ENCODE results near the gene SHISA5.
"Not testable (repeated sequence)": the region's sequence is repeated elsewhere in the genome, so short reads cannot be mapped to it uniquely, and the experiment has no call there.

Gene SHISA5

GRCh38 chr3:48482822-48483221, 21.2 kb downstream of the SHISA5 start:
- intact Hi-C loops (cut with DNase I) = not testable (repeated sequence)
- peak in 1 of 10 donors; percentile 61 for DNase-seq

DNA sequence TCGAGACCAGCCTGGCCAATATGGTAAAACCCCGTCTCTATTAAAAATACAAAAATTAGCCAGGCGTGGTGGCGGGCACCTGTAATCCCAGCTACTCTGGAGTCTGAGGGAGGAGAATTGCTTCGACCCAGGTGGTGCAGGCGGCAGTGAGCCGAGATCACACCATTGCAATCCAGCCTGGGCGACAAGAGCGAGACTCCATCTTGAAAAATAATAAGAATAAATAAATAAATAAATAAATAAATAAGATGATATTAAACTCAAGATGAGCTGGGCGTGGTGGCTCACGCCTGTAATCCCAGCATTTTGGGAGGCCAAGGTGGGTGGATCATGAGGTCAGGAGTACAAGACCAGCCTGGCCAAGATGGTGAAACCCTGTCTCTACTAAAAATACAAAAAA, 23.1 kb downstream of the SHISA5 start:
- peak in 2 of 10 donors; percentile 24 to 59 for DNase-seq
- intact Hi-C loops (cut with DNase I) = not testable (repeated sequence)

- DNase-seq = peak in 2 of 10 donors; percentile 48 to 52
- intact Hi-C loops (cut with DNase I) = no loop called here
Measured at GRCh38 chr3:48478626-48479555, 25.1 kb downstream of the SHISA5 start.

- intact Hi-C loops (cut with DNase I) = no loop called here
- peak in 2 of 10 donors; percentile 35 to 70 for DNase-seq
Measured at GRCh38 chr3:48477959-48478520, 25.9 kb downstream of the SHISA5 start.

DNA sequence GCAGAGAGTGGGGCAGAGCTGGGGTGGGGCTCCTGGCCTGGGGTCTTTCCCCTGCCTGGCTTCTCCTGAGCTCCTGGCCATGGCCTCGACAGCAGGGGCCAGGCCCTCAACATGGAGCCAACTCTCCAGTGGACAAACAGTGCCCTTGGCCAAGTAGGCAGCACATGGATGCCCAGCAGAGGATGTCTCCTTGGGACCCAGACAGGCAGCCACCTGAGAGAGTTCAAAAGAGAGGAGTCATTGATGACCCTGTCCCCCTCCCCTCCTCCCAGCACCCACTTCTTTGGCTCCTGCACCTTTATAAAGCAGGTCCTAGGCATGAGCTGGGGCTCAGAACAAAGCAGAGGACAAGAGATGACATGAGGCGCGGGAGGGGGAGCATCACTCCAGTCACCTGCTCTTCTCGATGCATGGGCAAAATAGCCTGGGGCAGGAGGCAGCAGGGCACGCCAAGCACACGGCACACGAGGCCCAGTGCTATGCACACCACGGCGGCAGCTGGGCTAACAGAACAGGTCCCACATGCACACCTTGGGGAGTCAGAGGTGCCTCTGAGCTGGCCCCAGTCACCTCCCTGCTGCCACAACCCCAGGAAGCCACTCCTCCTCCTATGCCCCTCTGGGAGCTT, 27.4 kb downstream of the SHISA5 start:
- intact Hi-C loops (cut with DNase I) = no loop called here
- DNase-seq = peak in 1 of 10 donors; percentile 59

- intact Hi-C loops (cut with DNase I) = no loop called here
Measured at GRCh38 chr3:48475188-48475587, 28.8 kb downstream of the SHISA5 start.

GRCh38 chr3:48474619-48475018, 29.4 kb downstream of the SHISA5 start:
- no peak for DNase-seq
- intact Hi-C loops (cut with DNase I) = no loop called here

More at GRCh38 chr3:48475188-48475587, 28.8 kb downstream of the SHISA5 start:
- DNase-seq = peak in 1 of 10 donors; percentile 62

DNA sequence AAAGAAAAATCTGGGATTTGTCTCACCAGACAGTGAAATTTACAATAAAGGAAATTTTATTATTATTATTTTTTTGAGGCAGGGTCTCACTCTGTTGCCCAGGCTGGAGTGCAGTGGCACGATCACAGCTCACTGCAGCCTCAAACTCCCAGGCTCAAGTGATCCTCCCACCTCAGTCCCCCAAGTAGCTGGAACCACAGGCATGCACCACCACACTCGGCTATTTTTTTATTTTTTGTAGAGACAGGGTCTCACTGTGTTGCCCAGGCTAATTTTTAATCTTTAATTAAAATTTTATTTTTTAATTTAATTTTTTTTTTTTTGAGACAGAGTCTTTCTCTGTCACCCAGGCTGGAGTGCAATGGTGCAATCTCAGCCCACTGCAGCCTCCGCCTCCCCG, 29.9 kb downstream of the SHISA5 start:
- DNase-seq; intact Hi-C loops (cut with DNase I): not testable (repeated sequence)

GRCh38 chr3:48473617-48473952, 30.4 kb downstream of the SHISA5 start:
- no peak for DNase-seq
- intact Hi-C loops (cut with DNase I) = no loop called here

- intact Hi-C loops (cut with DNase I) = no loop called here
Measured at GRCh38 chr3:48472923-48473616, 30.9 kb downstream of the SHISA5 start.

DNA sequence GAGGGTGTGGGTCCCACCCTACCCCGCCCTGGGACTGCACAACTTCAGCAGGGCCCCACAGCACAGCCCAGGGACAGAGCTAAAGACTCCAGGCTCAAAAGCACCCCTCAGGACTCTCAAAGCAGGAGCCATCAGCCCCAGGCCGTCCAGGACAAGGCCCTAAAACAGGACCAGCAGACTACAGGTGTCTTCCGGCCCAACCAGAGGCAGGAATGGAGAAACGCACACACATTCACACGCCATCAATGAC, 31.4 kb downstream of the SHISA5 start:
- DNase-seq = peak in 1 of 10 donors; percentile 75
- intact Hi-C loops (cut with DNase I) = no loop called here

More at GRCh38 chr3:48472923-48473616, 30.9 kb downstream of the SHISA5 start:
- DNase-seq = peak; percentile 67 to 97 (median 80)

DNA sequence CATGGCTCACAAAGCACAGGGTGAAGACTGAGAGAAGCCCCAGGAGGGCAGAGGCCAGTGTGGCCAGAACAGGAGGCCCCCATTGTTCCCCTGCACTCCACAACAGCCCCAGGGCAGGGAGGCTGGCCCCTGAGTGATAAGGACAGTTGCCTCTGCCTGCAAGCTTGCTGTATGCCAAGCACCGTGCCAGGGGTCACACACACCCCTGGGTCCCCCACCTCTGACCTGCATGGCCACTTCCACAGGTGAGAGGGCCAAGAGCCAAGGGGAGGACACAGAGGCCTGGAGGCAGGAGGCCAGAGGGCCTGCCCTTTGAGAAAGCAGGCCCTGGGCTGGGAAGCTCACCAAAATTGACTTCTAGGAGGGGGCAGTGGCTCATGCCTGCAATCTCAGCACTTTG, 33.7 kb downstream of the SHISA5 start:
- DNase-seq = no peak
- intact Hi-C loops (cut with DNase I) = no loop called here

GRCh38 chr3:48469046-48469915, 34.7 kb downstream of the SHISA5 start:
- intact Hi-C loops (cut with DNase I) = loop anchor here (5.0 kb wide), 1 partner anchor 33 kb away; the partner anchor contains the start of gene SHISA5

GRCh38 chr3:48468329-48468731, 35.6 kb downstream of the SHISA5 start:
- intact Hi-C loops (cut with DNase I) = loop anchor here (5.0 kb wide), 1 partner anchor 34 kb away; the partner anchor contains the start of gene SHISA5
- no peak for DNase-seq

More at GRCh38 chr3:48469046-48469915, 34.7 kb downstream of the SHISA5 start:
- peak in 4 of 10 donors; percentile 15 to 87 (median 56) for DNase-seq

DNA sequence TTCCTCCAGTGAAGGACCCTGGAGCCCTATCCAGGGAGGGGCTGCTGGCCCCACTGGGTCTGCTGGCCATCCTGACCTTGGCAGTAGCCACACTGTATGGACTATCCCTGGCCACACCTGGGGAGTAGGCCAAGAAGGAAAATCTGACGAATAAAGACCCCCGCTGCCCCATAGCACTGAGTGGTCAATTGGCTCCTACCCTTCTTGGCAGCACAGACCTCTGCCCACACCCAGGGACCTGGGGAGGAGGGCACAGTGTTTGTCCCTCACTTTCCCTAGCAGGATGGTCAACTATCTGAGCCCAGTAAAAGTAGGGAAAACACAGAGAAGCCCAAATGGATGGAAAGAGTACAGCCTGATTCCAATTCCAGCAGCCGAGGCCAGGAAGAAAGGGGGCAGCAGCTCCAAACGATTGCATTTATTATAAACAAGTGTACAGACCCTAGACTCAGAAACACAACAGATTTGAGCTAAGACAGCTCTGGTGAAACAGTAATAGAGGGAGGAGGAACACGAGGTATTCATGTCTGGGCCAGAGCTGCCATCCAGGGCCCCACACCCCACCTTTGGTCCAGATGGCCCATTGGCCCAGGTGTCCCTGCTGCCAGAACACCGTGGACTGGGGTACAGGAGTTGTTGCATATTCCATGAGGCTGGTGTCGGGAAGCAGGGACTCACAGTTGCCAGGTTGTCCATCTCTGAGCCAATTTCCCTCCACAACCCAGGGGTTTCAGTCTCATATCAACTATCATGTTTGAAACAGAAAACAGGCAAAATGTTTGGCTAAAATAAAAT, 36.3 kb downstream of the SHISA5 start:
- DNase-seq = no peak
- intact Hi-C loops (cut with DNase I) = loop anchor here (5.0 kb wide), 1 partner anchor 35 kb away; the partner anchor contains the start of gene SHISA5

DNA sequence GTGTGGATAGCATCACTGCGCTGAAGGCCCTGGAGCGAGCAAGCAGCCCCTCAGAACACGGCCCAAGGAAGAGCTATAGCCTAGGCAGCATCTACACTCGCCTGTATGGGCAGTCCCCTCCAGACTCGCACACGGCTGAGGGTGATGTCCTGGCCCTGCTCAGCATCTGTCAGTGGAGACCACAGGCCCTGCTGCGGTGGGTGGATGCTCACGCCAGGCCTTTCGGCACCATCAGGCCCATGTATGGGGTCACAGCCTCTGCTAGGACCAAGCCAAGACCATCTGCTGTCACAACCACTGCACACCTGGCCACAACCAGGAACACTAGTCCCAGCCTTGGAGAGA, 36.9 kb downstream of the SHISA5 start:
- intact Hi-C loops (cut with DNase I) = loop anchor here (5.0 kb wide), 1 partner anchor 35 kb away; the partner anchor contains the start of gene SHISA5
- no peak for DNase-seq

DNA sequence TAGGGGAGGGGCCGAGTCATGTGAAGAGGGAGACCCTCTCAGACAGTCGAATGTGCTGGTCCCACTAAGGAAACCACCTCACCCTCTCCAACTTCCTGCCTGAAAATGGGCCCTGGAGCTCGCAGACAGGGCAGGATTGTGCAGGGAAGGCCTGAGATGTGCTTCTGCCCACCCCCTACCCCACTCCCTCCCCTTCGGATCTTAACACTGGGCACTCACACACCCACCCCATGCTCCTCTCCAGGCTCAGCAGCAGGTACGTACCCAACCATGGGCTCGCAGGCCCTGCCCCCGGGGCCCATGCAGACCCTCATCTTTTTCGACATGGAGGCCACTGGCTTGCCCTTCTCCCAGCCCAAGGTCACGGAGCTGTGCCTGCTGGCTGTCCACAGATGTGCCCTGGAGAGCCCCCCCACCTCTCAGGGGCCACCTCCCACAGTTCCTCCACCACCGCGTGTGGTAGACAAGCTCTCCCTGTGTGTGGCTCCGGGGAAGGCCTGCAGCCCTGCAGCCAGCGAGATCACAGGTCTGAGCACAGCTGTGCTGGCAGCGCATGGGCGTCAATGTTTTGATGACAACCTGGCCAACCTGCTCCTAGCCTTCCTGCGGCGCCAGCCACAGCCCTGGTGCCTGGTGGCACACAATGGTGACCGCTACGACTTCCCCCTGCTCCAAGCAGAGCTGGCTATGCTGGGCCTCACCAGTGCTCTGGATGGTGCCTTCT, 37.4 kb downstream of the SHISA5 start:
- intact Hi-C loops (cut with DNase I) = loop anchor here (5.0 kb wide), 1 partner anchor 36 kb away; the partner anchor contains the start of gene SHISA5
- peak in 1 of 10 donors; percentile 82 for DNase-seq

Measured in posterior cingulate gyrus (tissue), 11 donors.